ENCODE results near the gene NGEF. TPM values are rescaled to one million over a fixed set of nuclear protein-coding genes. Genes with fewer than 3 reads are reported as not detected.
A peak's percentile ranks its signal among the peaks of the same experiment; 100 is the strongest.
"Not testable (repeated sequence)": the region's sequence is repeated elsewhere in the genome, so short reads cannot be mapped to it uniquely, and the experiment has no call there.

Gene NGEF
- total RNA-seq, 1 experiment from 2014 or later, result 2.7 TPM

GRCh38 chr2:233023007-233023760 is 10.1 kb upstream of the NGEF start:
- intact Hi-C loops (cut with micrococcal nuclease), result no loop called here
- BruUV-seq (replicated peaks), result no TSS peak
- Mint-ChIP-seq H3K4me3 (ENCODE audit: unreplicated experiment) (no peak overlapping the region), H3K27ac (ENCODE audit: low read depth, unreplicated experiment) (no peak overlapping the region), H3K27me3 (ENCODE audit: insufficient read depth, unreplicated experiment) (no peaks in the 10 kb centered on the region), H3K4me1 (ENCODE audit: insufficient read depth, unreplicated experiment) (peaks cover 15% of the 10 kb centered on the region), H3K36me3 (ENCODE audit: insufficient read depth, unreplicated experiment) (no peaks in the 10 kb centered on the region), H3K9me3 (ENCODE audit: unreplicated experiment) (no peaks in the 10 kb centered on the region)
- DNase-seq (ENCODE audit: unreplicated experiment), result no peak
- POLR2A ChIA-PET, result no interaction called here
- CTCF ChIA-PET, result interaction anchor here (0.6 kb wide), 1 partner anchor 54 kb away, joined by 3 read pairs; no protein-coding TSS in a partner anchor
- TF ChIP-seq CTCF (IDR thresholded peaks at IDR 0.05; ENCODE audit: unreplicated experiment), result no peak

GRCh38 chr2:233022561-233022960 is 9.5 kb upstream of the NGEF start:
- no peak for TF ChIP-seq CTCF (IDR thresholded peaks at IDR 0.05; ENCODE audit: unreplicated experiment)
- H3K9me3 Mint-ChIP-seq (ENCODE audit: unreplicated experiment), result no peaks in the 10 kb centered on the region
- ChIA-PET POLR2A (no interaction called here), CTCF (no interaction called here)
- BruUV-seq (replicated peaks), result no TSS peak
- DNase-seq (ENCODE audit: unreplicated experiment), result no peak
- H3K27ac Mint-ChIP-seq (ENCODE audit: low read depth, unreplicated experiment), result no peak overlapping the region
- no peak overlapping the region for H3K4me3 Mint-ChIP-seq (ENCODE audit: unreplicated experiment)
- H3K36me3 Mint-ChIP-seq (ENCODE audit: insufficient read depth, unreplicated experiment), result no peaks in the 10 kb centered on the region
- intact Hi-C loops (cut with micrococcal nuclease), result no loop called here
- peaks cover 15% of the 10 kb centered on the region for H3K4me1 Mint-ChIP-seq (ENCODE audit: insufficient read depth, unreplicated experiment)
- H3K27me3 Mint-ChIP-seq (ENCODE audit: insufficient read depth, unreplicated experiment), result no peaks in the 10 kb centered on the region

GRCh38 chr2:233021771-233022170 is 8.7 kb upstream of the NGEF start:
- TF ChIP-seq CTCF (IDR thresholded peaks at IDR 0.05; ENCODE audit: unreplicated experiment), result no peak
- Mint-ChIP-seq H3K4me1 (ENCODE audit: insufficient read depth, unreplicated experiment) (peaks cover 14% of the 10 kb centered on the region), H3K9me3 (ENCODE audit: unreplicated experiment) (no peaks in the 10 kb centered on the region), H3K27me3 (ENCODE audit: insufficient read depth, unreplicated experiment) (no peaks in the 10 kb centered on the region), H3K4me3 (ENCODE audit: unreplicated experiment) (no peak overlapping the region), H3K27ac (ENCODE audit: low read depth, unreplicated experiment) (no peak overlapping the region), H3K36me3 (ENCODE audit: insufficient read depth, unreplicated experiment) (no peaks in the 10 kb centered on the region)
- DNase-seq (ENCODE audit: unreplicated experiment), result peak; percentile 23
- BruUV-seq (replicated peaks), result no TSS peak
- intact Hi-C loops (cut with micrococcal nuclease), result no loop called here
- POLR2A ChIA-PET, result no interaction called here
- CTCF ChIA-PET, result no interaction called here

- Mint-ChIP-seq H3K27me3 (ENCODE audit: insufficient read depth, unreplicated experiment) (no peaks in the 10 kb centered on the region), H3K4me3 (ENCODE audit: unreplicated experiment) (no peak overlapping the region), H3K4me1 (ENCODE audit: insufficient read depth, unreplicated experiment) (peaks cover 3% of the 10 kb centered on the region), H3K36me3 (ENCODE audit: insufficient read depth, unreplicated experiment) (no peaks in the 10 kb centered on the region), H3K27ac (ENCODE audit: low read depth, unreplicated experiment) (no peak overlapping the region), H3K9me3 (ENCODE audit: unreplicated experiment) (peaks cover 3% of the 10 kb centered on the region)
- CTCF ChIA-PET, result no interaction called here
- POLR2A ChIA-PET, result no interaction called here
- BruUV-seq (replicated peaks), result no TSS peak
- intact Hi-C loops (cut with micrococcal nuclease), result no loop called here
- DNase-seq (ENCODE audit: unreplicated experiment), result no peak
- no peak for TF ChIP-seq CTCF (IDR thresholded peaks at IDR 0.05; ENCODE audit: unreplicated experiment)
Observed at GRCh38 chr2:233020454-233020853, 7.4 kb upstream of the NGEF start.

- H3K4me1 Mint-ChIP-seq (ENCODE audit: insufficient read depth, unreplicated experiment); intact Hi-C loops (cut with micrococcal nuclease); CTCF ChIA-PET; BruUV-seq (replicated peaks); H3K4me3 Mint-ChIP-seq (ENCODE audit: unreplicated experiment); H3K36me3 Mint-ChIP-seq (ENCODE audit: insufficient read depth, unreplicated experiment); H3K27ac Mint-ChIP-seq (ENCODE audit: low read depth, unreplicated experiment); H3K27me3 Mint-ChIP-seq (ENCODE audit: insufficient read depth, unreplicated experiment); DNase-seq (ENCODE audit: unreplicated experiment): not testable (repeated sequence)
- POLR2A ChIA-PET, result interaction anchor here (0.6 kb wide), 1 partner anchor 30 kb away, joined by 3 read pairs; no protein-coding TSS in a partner anchor
- H3K9me3 Mint-ChIP-seq (ENCODE audit: unreplicated experiment), result peaks cover 11% of the 10 kb centered on the region
Observed at GRCh38 chr2:233019610-233020009, 6.6 kb upstream of the NGEF start.

All from MCF 10A (cell line).